GM12891 (cell line): ENCODE data around the gene PSMD14.

Experiments
- PAX5 ChIP-seq: IDR thresholded peaks from 2 replicates; pipeline ENCODE4 v1.6.1; 2011; ENCODE audit warnings: low read length, moderate library complexity, mild to moderate bottlenecking; ENCODE audit not compliant: insufficient read depth, severe bottlenecking
- POLR2A ChIP-seq: IDR thresholded peaks from 2 replicates; pipeline ENCODE4 v1.6.1; 2011; ENCODE audit warnings: low read depth, low read length, control low read depth
- POLR2AphosphoS5 ChIP-seq: IDR thresholded peaks from 2 replicates; pipeline ENCODE4 v1.6.1; 2011; ENCODE audit warnings: low read depth, low read length, control low read depth
- POU2F2 ChIP-seq: IDR thresholded peaks from 2 replicates; pipeline ENCODE4 v1.6.1; 2011; ENCODE audit warnings: low read depth, mild to moderate bottlenecking, control low read depth, low read length, moderate library complexity
- SPI1 ChIP-seq: IDR thresholded peaks from 2 replicates; pipeline ENCODE4 v1.6.1; 2011; ENCODE audit warnings: low read depth, low read length, control low read depth
- TAF1 ChIP-seq: IDR thresholded peaks from 2 replicates; pipeline ENCODE4 v1.6.1; 2011; ENCODE audit warnings: low read depth, low read length, control low read depth

GRCh38 chr2:161374446-161374845, 66.2 kb downstream of the PSMD14 start:
- TF ChIP-seq POLR2AphosphoS5 (no peak), POLR2A (no peak), TAF1 (no peak), SPI1 (no peak), POU2F2 (no peak), PAX5 (no peak)
